PC-9 (cell line): ENCODE data around the gene XPO1.

ENCODE experiments used
- CTCF ChIP-seq: fragments of 200-600 bp; sonication (generic); conservative IDR thresholded peaks from 2 replicates; pipeline ENCODE4 v1.6.1; 2017; ENCODE audit warnings: mixed run types, antibody characterized with exemption, mild to moderate bottlenecking, moderate library complexity
- EZH2 ChIP-seq: fragments of 200-600 bp; sonication (generic); IDR thresholded peaks from 2 replicates; pipeline ENCODE4 v1.8.0; 2017; ENCODE audit warnings: antibody characterized with exemption, low read depth

- TF ChIP-seq CTCF (no peak), EZH2 (no peak)
Observed at GRCh38 chr2:61431345-61431744, 106.8 kb downstream of the XPO1 start.
